Coronary artery (tissue), 2 donors: ENCODE results near the gene OPA3.

Source experiments
- DNase-seq: peaks from one replicate; pipeline ENCODE4 v3.0.0-alpha.2; 2017; ENCODE audit warnings: low spot score
- H3K27ac ChIP-seq, 2 donors: fragments of 200-600 bp; sonication (generic); one replicate each; pipeline ENCODE4 v1.5.1; 2016 to 2019
- H3K4me3 ChIP-seq: fragments of 200-600 bp; sonication (generic); 2 replicates; pipeline ENCODE4 v1.5.1; 2016; ENCODE audit warnings: mild to moderate bottlenecking, moderate library complexity
- CTCF ChIP-seq: fragments of 200-600 bp; sonication (generic); IDR thresholded peaks from one replicate; pipeline ENCODE4 v1.5.1; 2019; ENCODE audit warnings: antibody characterized with exemption

The OPA3 gene

GRCh38 chr19:45547211-45547770, 37.3 kb downstream of the OPA3 start:
- no peak overlapping the region for H3K4me3 ChIP-seq
- H3K27ac ChIP-seq, result no peak overlapping the region
- TF ChIP-seq CTCF, result no peak
- no peak for DNase-seq

- Histone ChIP-seq H3K4me3 (no peak overlapping the region), H3K27ac (no peak overlapping the region)
- no peak for DNase-seq
- TF ChIP-seq CTCF, result no peak
Measured at GRCh38 chr19:45542234-45542668, 42.4 kb downstream of the OPA3 start.

GRCh38 chr19:45539459-45539858, 45.1 kb downstream of the OPA3 start:
- no peak for DNase-seq

GRCh38 chr19:45531349-45531748, 53.3 kb downstream of the OPA3 start:
- H3K4me3 ChIP-seq, result no peak overlapping the region
- no peak for DNase-seq
- no peak overlapping the region for H3K27ac ChIP-seq
- no peak for TF ChIP-seq CTCF

More at GRCh38 chr19:45539459-45539858, 45.1 kb downstream of the OPA3 start:
- TF ChIP-seq CTCF, result no peak
- H3K4me3 ChIP-seq, result no peak overlapping the region
- no peak overlapping the region for H3K27ac ChIP-seq

GRCh38 chr19:45529420-45529785, 55.2 kb downstream of the OPA3 start:
- Histone ChIP-seq H3K27ac (no peak overlapping the region), H3K4me3 (peak overlapping the region; percentile 48)
- no peak for TF ChIP-seq CTCF
- no peak for DNase-seq

GRCh38 chr19:45528744-45529419, 55.7 kb downstream of the OPA3 start:
- TF ChIP-seq CTCF, result no peak
- DNase-seq, result no peak
- peak overlapping the region; percentile 48 for H3K4me3 ChIP-seq
- no peak overlapping the region for H3K27ac ChIP-seq

GRCh38 chr19:45528149-45528743, 56.4 kb downstream of the OPA3 start:
- DNase-seq, result no peak
- Histone ChIP-seq H3K4me3 (peak overlapping the region; percentile 48), H3K27ac (no peak overlapping the region)
- no peak for TF ChIP-seq CTCF
